SK-N-SH (cell line): ENCODE measurements around the gene GRIA1. TPM values are rescaled to one million over a fixed set of nuclear protein-coding genes. Genes with fewer than 3 reads are reported as not detected.

Experiments
- CTCF ChIA-PET: fragments of 300-600, 350-600 bp; formaldehyde crosslinking; extraction: SDS; loops from one replicate; lab custom pipeline; 2021; lab: Yijun Ruan, JAX
- POLR2A ChIA-PET: fragments of 350-600 bp; sonication (Branson Sonifier 250); formaldehyde crosslinking; extraction: SDS; loops from one replicate; lab custom pipeline; 2020; ENCODE audit warnings: antibody characterized with exemption, inconsistent platforms; lab: Yijun Ruan, JAX
- DNase-seq: peaks from one replicate; pipeline ENCODE4 v3.0.0; 2012
- H2AFZ ChIP-seq: fragments of 200-600 bp; sonication (generic); 2 replicates; pipeline ENCODE4 v1.8.1; 2016; ENCODE audit warnings: antibody characterized with exemption, mild to moderate bottlenecking, low read depth
- H3F3A ChIP-seq: fragments of 200-600 bp; sonication (generic); replicated peaks from 2 replicates; pipeline ENCODE3; 2016; ENCODE audit warnings: antibody characterized with exemption, mild to moderate bottlenecking; ENCODE audit not compliant: insufficient read depth
- H3K27ac ChIP-seq, 2 experiments: fragments of 200-500 bp in 1 of 2; fragments of 200-600 bp in 1 of 2; sonication (Bioruptor generic) in 1 of 2; sonication (generic), shearing (Covaris generic) in 1 of 2; 2 replicates each; pipeline versions ENCODE4 v1.5.1 to v1.6.1; 2014 to 2016; ENCODE audit warnings: low read depth in 2 of 2, inconsistent platforms in 1 of 2, low read length in 1 of 2, mild to moderate bottlenecking in 1 of 2, mixed read lengths in 1 of 2
- H3K27me3 ChIP-seq: fragments of 200-600 bp; sonication (generic), shearing (Covaris generic); 2 replicates; pipeline ENCODE4 v1.6.1; 2016; ENCODE audit warnings: mixed run types; ENCODE audit not compliant: insufficient read depth
- H3K36me3 ChIP-seq, 2 experiments: fragments of 200-500 bp in 1 of 2; fragments of 200-600 bp in 1 of 2; sonication (Bioruptor generic) in 1 of 2; sonication (generic) in 1 of 2; replicated peaks in 1 of 2; 2 replicates each; pipeline versions ENCODE3 to v1.5.1; 2014 to 2016; ENCODE audit warnings: low read length in 1 of 2, mild to moderate bottlenecking in 1 of 2; ENCODE audit not compliant: insufficient read depth in 2 of 2, control insufficient read depth in 1 of 2
- H3K4me1 ChIP-seq, 2 experiments: fragments of 200-500 bp in 1 of 2; fragments of 200-600 bp in 1 of 2; sonication (Bioruptor generic) in 1 of 2; sonication (generic), shearing (Covaris generic) in 1 of 2; 2 replicates each; pipeline versions ENCODE4 v1.5.1 to v1.6.1; 2014 to 2016; ENCODE audit warnings: low read depth in 1 of 2, low read length in 1 of 2, mixed run types in 1 of 2; ENCODE audit not compliant: insufficient read depth in 2 of 2, control insufficient read depth in 1 of 2
- H3K4me2 ChIP-seq: fragments of 200-600 bp; sonication (generic), shearing (Covaris generic); 2 replicates; pipeline ENCODE4 v1.6.1; 2017; ENCODE audit warnings: mixed run types
- H3K4me3 ChIP-seq, 2 experiments: fragments of 200-500 bp in 1 of 2; fragments of 200-600 bp in 1 of 2; sonication (Bioruptor generic) in 1 of 2; sonication (generic), shearing (Covaris generic) in 1 of 2; 2 replicates each; pipeline versions ENCODE4 v1.5.1 to v1.8.1; 2014 to 2016; ENCODE audit warnings: low read depth in 2 of 2, inconsistent platforms in 1 of 2, low read length in 1 of 2, mild to moderate bottlenecking in 1 of 2, mixed read lengths in 1 of 2, moderate library complexity in 1 of 2
- H3K79me2 ChIP-seq: fragments of 200-600 bp; sonication (generic); 2 replicates; pipeline ENCODE4 v1.8.1; 2017; ENCODE audit warnings: mild to moderate bottlenecking; ENCODE audit not compliant: insufficient read depth
- H3K9ac ChIP-seq: fragments of 200-600 bp; sonication (generic); 2 replicates; pipeline ENCODE4 v1.6.1; 2017; ENCODE audit warnings: mixed run types
- H3K9me2 ChIP-seq: fragments of 200-600 bp; sonication (generic); 2 replicates; pipeline ENCODE4 v1.6.1; 2017; ENCODE audit warnings: mixed run types
- H3K9me3 ChIP-seq: fragments of 200-600 bp; sonication (generic); 2 replicates; pipeline ENCODE4 v1.6.1; 2017; ENCODE audit warnings: mixed run types, mild to moderate bottlenecking, moderate library complexity
- H4K20me1 ChIP-seq: fragments of 200-600 bp; sonication (generic); 2 replicates; pipeline ENCODE4 v1.6.1; 2017; ENCODE audit warnings: mild to moderate bottlenecking, mixed run types; ENCODE audit not compliant: insufficient read depth
- CHD2 ChIP-seq: fragments of 150-350 bp; IDR thresholded peaks from 2 replicates; pipeline ENCODE4 v1.6.1; 2018; ENCODE audit warnings: low read length; ENCODE audit not compliant: partially characterized antibody
- CTCF ChIP-seq: fragments of 200-600 bp; sonication (generic); IDR thresholded peaks from 2 replicates; pipeline ENCODE4 v1.6.1; 2017; ENCODE audit warnings: antibody characterized with exemption, mild to moderate bottlenecking, moderate library complexity
- GABPA ChIP-seq: IDR thresholded peaks from 2 replicates; pipeline ENCODE4 v1.4.0; 2012; ENCODE audit warnings: low read depth, mild to moderate bottlenecking
- GATA2 ChIP-seq: sonication (generic); formaldehyde crosslinking; IDR thresholded peaks from 2 replicates; pipeline ENCODE4 v1.5.0; 2020; ENCODE audit warnings: mild to moderate bottlenecking, missing genetic modification reagents
- MEF2A ChIP-seq: IDR thresholded peaks from 2 replicates; pipeline ENCODE4 v1.4.0; 2012; ENCODE audit warnings: low read depth, borderline replicate concordance
- NRF1 ChIP-seq: IDR thresholded peaks from 2 replicates; pipeline ENCODE4 v1.6.1; 2012; ENCODE audit warnings: low read depth, mild to moderate bottlenecking, low read length
- PBX3 ChIP-seq: IDR thresholded peaks from 2 replicates; pipeline ENCODE4; 2012
- POLR2AphosphoS5 ChIP-seq: IDR thresholded peaks from 2 replicates; pipeline ENCODE4 v1.6.1; 2012; ENCODE audit warnings: low read depth, low read length
- RAD21 ChIP-seq: IDR thresholded peaks from 2 replicates; pipeline ENCODE4 v1.6.1; 2012; ENCODE audit warnings: mild to moderate bottlenecking, low read length
- REST ChIP-seq: IDR thresholded peaks from 2 replicates; pipeline ENCODE4 v1.6.1; 2012; ENCODE audit warnings: mild to moderate bottlenecking, low read depth, low read length, moderate library complexity
- RFX5 ChIP-seq: IDR thresholded peaks from 2 replicates; pipeline ENCODE4 v1.6.1; 2012; ENCODE audit warnings: mild to moderate bottlenecking, improper control_type of control experiment, low read length
- SIN3A ChIP-seq: IDR thresholded peaks from 2 replicates; pipeline ENCODE4 v1.6.1; 2012; ENCODE audit warnings: low read depth, mild to moderate bottlenecking, low read length, moderate library complexity, borderline replicate concordance
- SMC3 ChIP-seq: IDR thresholded peaks from 2 replicates; pipeline ENCODE4 v1.6.1; 2012; ENCODE audit warnings: low read depth, low read length, improper control_type of control experiment
- TEAD4 ChIP-seq: IDR thresholded peaks from 2 replicates; pipeline ENCODE4 v1.4.0; 2012; ENCODE audit warnings: mild to moderate bottlenecking, borderline replicate concordance; ENCODE audit not compliant: insufficient read depth
- USF2 ChIP-seq: fragments of 150-350 bp; IDR thresholded peaks from 2 replicates; pipeline ENCODE4 v1.6.1; 2017; ENCODE audit warnings: antibody characterized with exemption, low read length, low read depth, borderline replicate concordance
- ZBTB33 ChIP-seq: IDR thresholded peaks from 2 replicates; pipeline ENCODE4 v1.4.0; 2012; ENCODE audit warnings: low read depth, borderline replicate concordance
- WGBS: methylation state at CpG from one replicate; pipeline ENCODE4 v1.1.6; 2017; ENCODE audit warnings: low lambda C conversion rate; 5-methylcytosine and 5-hydroxymethylcytosine counted together
- polyA plus RNA-seq, 3 experiments: library from polyadenylated mRNA; depleted of rRNA; stranded (reverse); fragments of >200 nt; gene quantifications; 2 replicates each; pipeline ENCODE4 v1.2.3, GENCODE V29; 2012

The GRIA1 gene
- polyA plus RNA-seq, 1 of the 3 experiments (the other 2 are of a cell fraction): 0.35 TPM

- H3K27ac ChIP-seq: no peak overlapping the region
- no peak overlapping the region for H3K9ac ChIP-seq
- ChIA-PET CTCF (interaction anchor here (0.6 to 1.3 kb wide), 2 partner anchors 236 to 456 kb away, joined by 3 to 4 read pairs; no protein-coding TSS in a partner anchor), POLR2A (no interaction called here)
- no peaks in the 10 kb centered on the region for H3K9me3 ChIP-seq
- H3F3A ChIP-seq: no peaks in the 10 kb centered on the region
- no peaks in the 10 kb centered on the region for H3K79me2 ChIP-seq
- no peaks in the 10 kb centered on the region for H3K9me2 ChIP-seq
- H3K27me3 ChIP-seq: no peaks in the 10 kb centered on the region
- no peak overlapping the region for H3K4me3 ChIP-seq
- no peaks in the 10 kb centered on the region; a peak in 1 of 4 replicates for H3K4me1 ChIP-seq
- DNase-seq: no peak
- TF ChIP-seq PBX3: no peak
- no peak for TF ChIP-seq GABPA
- TF ChIP-seq USF2: no peak
- TF ChIP-seq RAD21: no peak
- TF ChIP-seq MEF2A: no peak
- no peak for TF ChIP-seq SIN3A
- TF ChIP-seq REST: no peak
- no peaks in the 10 kb centered on the region for H4K20me1 ChIP-seq
- H2AFZ ChIP-seq: no peak overlapping the region
- no peak overlapping the region for H3K4me2 ChIP-seq
- WGBS: 71% methylated on average over 1 of the region's 1 CpG
- H3K36me3 ChIP-seq: no peaks in the 10 kb centered on the region
These were observed 18.2 kb downstream of the GRIA1 start for GRCh38 chr5:153508700-153509099.

GRCh38 chr5:153511622-153512021 is 21.2 kb downstream of the GRIA1 start:
- ChIA-PET POLR2A (no interaction called here), CTCF (no interaction called here)
- no peak overlapping the region for H3K4me2 ChIP-seq
- H3K27ac ChIP-seq: no peak overlapping the region
- peaks cover 0 to 2% of the 10 kb centered on the region in 2 experiments; a peak in 2 of 4 replicates for H3K4me1 ChIP-seq
- peaks cover 0 to 3% of the 10 kb centered on the region in 2 experiments for H3K36me3 ChIP-seq
- WGBS: 85% methylated on average over 6 of the region's 6 CpGs
- H3F3A ChIP-seq: no peaks in the 10 kb centered on the region
- H3K9me3 ChIP-seq: peaks cover 10% of the 10 kb centered on the region; the same call in 1 of the 2 replicates
- DNase-seq: no peak
- H3K27me3 ChIP-seq: no peaks in the 10 kb centered on the region
- H2AFZ ChIP-seq: no peak overlapping the region
- H4K20me1 ChIP-seq: no peaks in the 10 kb centered on the region
- no peaks in the 10 kb centered on the region for H3K9me2 ChIP-seq
- no peaks in the 10 kb centered on the region for H3K79me2 ChIP-seq
- no peak overlapping the region for H3K4me3 ChIP-seq
- no peak overlapping the region for H3K9ac ChIP-seq
- no peak for TF ChIP-seq NRF1
- TF ChIP-seq CTCF: no peak
- no peak for TF ChIP-seq SIN3A
- TF ChIP-seq SMC3: no peak
- TF ChIP-seq PBX3: no peak
- no peak for TF ChIP-seq CHD2
- no peak for TF ChIP-seq POLR2AphosphoS5
- no peak for TF ChIP-seq GABPA
- no peak for TF ChIP-seq TEAD4
- no peak for TF ChIP-seq RFX5
- no peak for TF ChIP-seq GATA2 (CRISPR knock-in tag)
- TF ChIP-seq ZBTB33: no peak
- no peak for TF ChIP-seq MEF2A
